Measurements from ENCODE around the gene RALGPS1.

RALGPS1 gene

DNA sequence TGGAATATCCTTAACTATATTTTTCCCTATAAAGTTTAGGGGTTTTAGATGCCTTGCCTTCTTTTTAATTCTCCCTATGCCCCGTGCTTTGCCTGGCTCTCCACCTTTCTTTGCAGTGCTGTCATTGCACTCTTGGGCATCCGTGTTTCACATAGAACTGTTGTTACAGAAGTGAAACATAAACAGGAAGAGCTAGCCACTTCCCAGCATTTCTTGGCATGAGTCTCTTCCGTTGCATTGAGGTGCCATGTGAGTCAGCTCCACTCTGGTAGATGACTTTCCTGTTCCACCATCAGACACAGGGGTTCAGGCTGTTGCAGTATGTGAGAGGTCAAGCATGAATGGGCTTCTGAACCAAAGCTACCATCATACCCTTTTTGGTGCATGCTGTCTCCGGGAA, 134.5 kb downstream of the RALGPS1 start:
- TF ChIP-seq CTCF (conservative IDR thresholded peaks at IDR 0.05; ENCODE audit: low read depth, low read length) = peak; percentile 42
- peak; percentile 73 for DNase-seq (ENCODE audit: low read depth)
- H3K4me3 ChIP-seq (ENCODE audit: low read length) = no peak overlapping the region

DNA sequence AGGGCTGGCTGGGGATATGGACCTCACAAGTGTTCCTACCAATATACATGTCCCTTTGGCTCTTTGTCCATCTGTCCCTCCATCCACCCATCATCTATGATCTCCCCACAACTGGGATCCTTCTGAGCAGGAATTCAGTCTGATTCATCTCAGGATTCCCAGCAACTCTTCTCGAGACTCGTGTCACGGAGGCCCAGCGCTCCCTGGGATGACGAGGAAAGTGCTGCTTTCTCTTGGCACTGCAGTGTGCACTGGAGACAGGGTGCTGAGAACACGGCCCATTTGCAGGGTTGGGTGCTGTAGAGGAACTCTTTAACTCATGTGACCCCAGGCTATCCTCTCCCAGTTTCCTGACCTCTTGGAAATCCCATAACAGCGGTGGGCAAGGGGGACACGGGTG, 135.0 kb downstream of the RALGPS1 start:
- no peak for TF ChIP-seq CTCF (conservative IDR thresholded peaks at IDR 0.05; ENCODE audit: low read depth, low read length)
- DNase-seq (ENCODE audit: low read depth) = no peak
- no peak overlapping the region for H3K4me3 ChIP-seq (ENCODE audit: low read length)

DNA sequence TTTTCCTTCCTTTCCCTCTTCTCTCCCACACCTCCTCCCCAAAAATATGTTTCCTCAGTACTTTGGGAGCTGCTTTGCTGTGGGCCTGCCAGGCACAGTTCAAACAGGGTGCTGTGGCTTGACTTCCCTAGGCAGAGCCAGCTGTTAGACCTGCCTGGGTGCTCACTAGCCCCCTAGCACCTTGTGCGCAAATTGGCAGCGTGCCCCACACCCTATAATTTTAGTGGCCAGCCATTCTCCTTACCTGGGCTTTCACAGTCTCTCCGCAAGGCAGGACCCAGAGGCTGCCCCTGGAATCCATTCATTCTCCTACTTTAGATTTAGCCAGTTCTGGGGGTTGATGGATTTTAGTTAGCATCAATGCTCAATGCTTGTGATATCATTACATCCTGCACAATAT, 135.6 kb downstream of the RALGPS1 start:
- H3K4me3 ChIP-seq (ENCODE audit: low read length) = no peak overlapping the region
- DNase-seq (ENCODE audit: low read depth) = no peak
- no peak for TF ChIP-seq CTCF (conservative IDR thresholded peaks at IDR 0.05; ENCODE audit: low read depth, low read length)

DNA sequence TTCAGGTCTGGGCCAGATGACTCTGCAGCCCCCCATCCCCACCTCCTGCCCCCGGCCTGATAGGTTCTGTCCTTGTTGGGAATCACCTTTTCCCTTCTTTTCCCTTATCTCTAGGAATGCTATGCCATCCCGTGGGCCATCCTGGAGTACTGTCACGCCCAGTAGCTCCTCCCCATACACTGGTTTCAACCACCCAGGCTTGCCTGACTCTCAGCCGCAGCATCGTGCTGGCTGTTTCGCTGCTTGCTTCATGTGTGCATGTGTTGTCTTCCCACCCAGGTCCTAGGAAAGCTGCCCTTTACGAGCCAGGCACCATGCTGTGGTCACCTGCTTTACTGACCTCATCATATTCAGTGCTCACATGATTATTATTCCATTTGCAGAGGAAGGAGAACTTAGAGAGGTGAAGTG, 136.0 kb downstream of the RALGPS1 start:
- H3K4me3 ChIP-seq (ENCODE audit: low read length) = no peak overlapping the region
- no peak for TF ChIP-seq CTCF (conservative IDR thresholded peaks at IDR 0.05; ENCODE audit: low read depth, low read length)
- DNase-seq (ENCODE audit: low read depth) = no peak

- no peak overlapping the region for H3K4me3 ChIP-seq (ENCODE audit: low read length)
- no peak for DNase-seq (ENCODE audit: low read depth)
- TF ChIP-seq CTCF (conservative IDR thresholded peaks at IDR 0.05; ENCODE audit: low read depth, low read length) = no peak
Observed at GRCh38 chr9:127051881-127052595, 137.5 kb downstream of the RALGPS1 start.

DNA sequence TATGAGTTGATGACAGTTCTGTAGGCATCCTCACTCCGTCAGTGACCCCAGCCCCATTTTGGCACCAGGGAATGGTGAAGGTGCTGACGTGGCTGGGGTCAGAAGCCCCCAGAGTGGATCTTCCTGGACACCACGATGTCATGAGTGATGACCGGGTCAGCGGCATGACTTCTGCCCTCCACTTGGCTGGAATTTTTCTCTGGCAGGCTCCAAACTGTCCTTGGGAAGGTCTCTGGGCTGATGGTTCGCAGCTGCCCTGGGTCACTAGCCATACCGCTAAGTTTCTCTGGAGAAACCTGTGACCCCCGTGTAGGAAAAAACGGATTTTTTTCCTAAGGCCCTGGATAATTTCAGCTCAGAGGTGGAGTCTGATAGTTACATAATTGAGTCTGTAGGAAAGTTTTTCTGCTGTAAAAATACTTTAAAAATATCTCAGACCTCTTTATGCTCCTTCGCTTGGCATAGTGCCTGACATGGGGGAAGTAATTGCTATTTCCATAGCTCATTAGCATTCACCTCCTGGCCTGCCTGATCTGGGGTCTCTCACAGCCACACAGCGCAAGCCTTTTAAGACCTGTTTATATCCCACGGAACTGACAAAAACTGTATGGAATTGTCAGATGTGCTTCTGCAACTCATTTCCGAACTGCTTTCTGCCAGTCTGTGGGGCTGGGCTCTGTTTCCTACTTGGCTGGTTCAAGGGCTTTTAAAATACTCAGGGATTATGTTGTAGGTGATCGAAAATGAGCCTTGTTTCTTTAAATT, 138.7 kb downstream of the RALGPS1 start:
- H3K4me3 ChIP-seq (ENCODE audit: low read length) = no peak overlapping the region
- no peak for TF ChIP-seq CTCF (conservative IDR thresholded peaks at IDR 0.05; ENCODE audit: low read depth, low read length)
- DNase-seq (ENCODE audit: low read depth) = peak; percentile 48

- TF ChIP-seq CTCF (conservative IDR thresholded peaks at IDR 0.05; ENCODE audit: low read depth, low read length) = no peak
- H3K4me3 ChIP-seq (ENCODE audit: low read length) = no peak overlapping the region
Observed at GRCh38 chr9:127053960-127054359, 139.4 kb downstream of the RALGPS1 start.

More at GRCh38 chr9:127053960-127054359, 139.4 kb downstream of the RALGPS1 start:
- no peak for DNase-seq (ENCODE audit: low read depth)

Data from retinal pigment epithelial cell (primary cell).